Measurements from ENCODE around the gene GNAQ.
A peak's percentile ranks its signal among the peaks of the same experiment; 100 is the strongest.

GNAQ gene

DNA sequence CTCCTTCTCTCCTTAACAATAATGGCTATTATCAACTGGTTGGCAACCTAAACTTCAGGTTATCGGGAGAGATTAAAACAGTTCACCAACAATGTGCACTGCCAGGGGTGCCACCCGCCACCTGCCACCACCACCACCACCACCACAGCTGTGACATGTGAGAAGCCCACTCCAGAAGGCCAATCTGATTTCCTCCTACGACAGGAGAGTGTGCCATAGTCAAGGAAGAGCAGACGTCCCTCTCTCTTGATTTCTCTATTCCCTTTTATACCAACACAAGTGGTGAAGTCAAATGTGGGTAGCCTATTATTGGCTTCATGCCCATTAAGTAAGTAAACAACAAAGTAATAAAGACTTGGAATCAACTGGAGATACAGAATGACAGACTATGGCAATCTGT lies 22.4 kb downstream of the GNAQ start:
- DNase-seq (ENCODE audit: low read depth in 1 of 2, low spot score in 1 of 2) = no peak
- no peak for TF ChIP-seq JUND (IDR thresholded peaks at IDR 0.05; ENCODE audit: low read depth)
- in situ Hi-C loops (cut with HindIII; ENCODE audit: low pct_unique_long_range_greater_than_20kb, low sequenced_read_pairs) = no loop called here

DNA sequence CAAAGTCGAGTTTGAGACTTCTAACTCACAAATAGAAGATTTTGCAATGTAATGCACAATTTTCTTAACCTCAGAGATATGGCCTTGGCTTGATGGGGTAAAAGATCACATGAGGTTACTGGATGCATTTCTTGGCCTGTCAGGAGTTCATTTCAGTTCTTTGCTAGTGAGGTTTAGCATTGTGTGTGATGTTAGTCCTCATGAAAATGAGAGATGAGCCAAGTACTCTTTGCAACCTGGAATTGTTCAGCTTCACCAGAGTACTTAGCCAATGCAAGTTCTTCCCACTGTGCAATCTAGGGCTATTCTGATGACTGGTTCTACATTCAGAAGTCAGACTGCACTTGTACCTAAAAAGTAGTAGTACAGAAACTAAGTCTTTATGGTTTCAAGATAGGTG lies 24.9 kb downstream of the GNAQ start:
- DNase-seq (ENCODE audit: low read depth in 1 of 2, low spot score in 1 of 2) = no peak
- in situ Hi-C loops (cut with HindIII; ENCODE audit: low pct_unique_long_range_greater_than_20kb, low sequenced_read_pairs) = no loop called here
- no peak for TF ChIP-seq JUND (IDR thresholded peaks at IDR 0.05; ENCODE audit: low read depth)

DNA sequence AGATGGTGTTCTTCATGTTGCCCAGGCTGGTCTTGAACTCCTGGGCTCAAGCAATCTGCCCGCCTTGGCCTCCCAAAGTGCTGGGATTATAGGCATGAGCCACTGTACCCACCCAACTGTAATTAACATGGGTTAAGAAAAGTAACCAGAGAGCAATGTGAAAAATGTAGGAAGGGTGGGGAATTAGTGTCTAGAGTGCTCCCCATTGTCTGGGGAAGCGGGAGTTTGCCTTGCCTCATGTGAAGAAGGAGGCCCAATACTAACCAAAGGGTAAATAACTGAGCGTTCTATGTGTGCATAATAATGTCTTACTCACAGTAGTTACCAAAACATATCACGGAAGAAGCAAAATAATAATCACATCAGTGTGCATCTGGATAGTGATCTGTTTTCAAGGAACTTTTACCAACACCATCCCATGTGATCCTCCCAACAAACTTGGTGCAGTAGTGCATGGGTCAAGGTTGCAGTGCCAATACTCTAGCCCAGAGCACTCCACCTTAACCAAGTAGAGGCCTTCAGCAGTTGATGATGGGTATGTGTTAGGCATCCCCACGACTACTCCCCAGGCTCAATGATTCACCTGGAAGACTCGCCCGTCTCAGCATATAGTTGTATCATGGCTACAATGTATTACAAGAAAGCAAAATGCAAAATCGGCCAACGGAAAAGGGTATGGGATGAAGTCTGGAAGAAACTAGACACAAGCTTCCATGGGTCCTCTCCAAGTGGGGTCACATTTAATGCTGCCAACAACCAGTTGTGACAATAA lies 26.2 kb downstream of the GNAQ start:
- TF ChIP-seq JUND (IDR thresholded peaks at IDR 0.05; ENCODE audit: low read depth) = no peak
- in situ Hi-C loops (cut with HindIII; ENCODE audit: low pct_unique_long_range_greater_than_20kb, low sequenced_read_pairs) = no loop called here
- DNase-seq (ENCODE audit: low read depth in 1 of 2, low spot score in 1 of 2) = no peak

DNA sequence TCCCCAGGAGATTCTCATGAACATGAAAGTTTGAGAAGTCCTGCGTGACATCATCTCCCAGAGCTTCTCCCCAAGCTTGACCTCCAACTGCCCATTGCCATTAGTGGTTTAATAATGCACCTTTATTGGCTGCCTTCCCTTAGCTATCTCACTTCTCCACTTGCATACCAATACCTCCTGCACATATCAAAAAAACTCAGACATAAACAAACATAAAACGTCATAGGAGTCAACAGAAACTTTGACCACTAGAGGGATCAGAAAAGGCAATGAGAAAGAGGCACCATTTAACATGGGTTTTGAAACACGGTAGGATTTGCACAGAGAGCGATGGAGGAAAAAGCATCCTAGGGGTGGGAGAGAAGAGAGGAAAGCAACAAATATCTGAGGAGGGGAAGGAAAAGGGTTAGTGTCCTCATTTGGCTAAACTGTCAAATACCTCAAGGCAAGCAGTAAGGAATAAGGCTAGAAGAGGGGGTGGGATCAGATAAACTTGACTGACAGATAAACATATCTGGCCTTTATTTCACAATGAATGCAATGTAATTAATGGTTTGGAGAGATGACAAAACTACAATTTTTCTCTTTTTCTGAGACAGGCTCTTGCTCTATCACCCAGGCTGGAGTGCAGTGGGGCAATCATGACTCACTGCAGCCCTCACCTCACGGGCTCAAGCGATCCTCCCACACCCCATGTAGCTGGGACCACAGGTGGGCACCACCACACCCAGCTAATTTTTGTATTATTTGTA lies 27.0 kb downstream of the GNAQ start:
- in situ Hi-C loops (cut with HindIII; ENCODE audit: low pct_unique_long_range_greater_than_20kb, low sequenced_read_pairs) = no loop called here
- TF ChIP-seq JUND (IDR thresholded peaks at IDR 0.05; ENCODE audit: low read depth) = no peak
- peak in 1 of 2 experiments; percentile 27 for DNase-seq (ENCODE audit: low read depth in 1 of 2, low spot score in 1 of 2)

DNA sequence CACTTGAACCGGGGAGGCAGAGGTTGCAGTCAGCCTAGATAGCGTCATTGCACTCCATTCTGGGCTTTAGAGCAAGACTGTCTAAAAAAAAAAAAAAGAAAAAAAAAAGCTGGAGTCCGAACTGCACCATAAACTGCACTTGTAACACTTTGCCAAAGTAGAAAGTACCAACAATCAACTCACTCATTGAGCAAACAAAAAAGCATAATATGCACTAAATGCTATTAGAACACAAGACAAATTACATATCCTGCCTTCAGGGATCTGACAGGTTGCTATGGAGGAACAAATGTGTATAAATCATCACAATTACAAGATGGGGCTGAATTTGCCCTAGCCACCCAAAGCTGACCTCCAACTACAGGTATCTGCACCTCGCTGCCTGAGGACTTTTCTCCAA lies 27.9 kb downstream of the GNAQ start:
- DNase-seq (ENCODE audit: low read depth in 1 of 2, low spot score in 1 of 2) = no peak
- in situ Hi-C loops (cut with HindIII; ENCODE audit: low pct_unique_long_range_greater_than_20kb, low sequenced_read_pairs) = no loop called here
- no peak for TF ChIP-seq JUND (IDR thresholded peaks at IDR 0.05; ENCODE audit: low read depth)

DNA sequence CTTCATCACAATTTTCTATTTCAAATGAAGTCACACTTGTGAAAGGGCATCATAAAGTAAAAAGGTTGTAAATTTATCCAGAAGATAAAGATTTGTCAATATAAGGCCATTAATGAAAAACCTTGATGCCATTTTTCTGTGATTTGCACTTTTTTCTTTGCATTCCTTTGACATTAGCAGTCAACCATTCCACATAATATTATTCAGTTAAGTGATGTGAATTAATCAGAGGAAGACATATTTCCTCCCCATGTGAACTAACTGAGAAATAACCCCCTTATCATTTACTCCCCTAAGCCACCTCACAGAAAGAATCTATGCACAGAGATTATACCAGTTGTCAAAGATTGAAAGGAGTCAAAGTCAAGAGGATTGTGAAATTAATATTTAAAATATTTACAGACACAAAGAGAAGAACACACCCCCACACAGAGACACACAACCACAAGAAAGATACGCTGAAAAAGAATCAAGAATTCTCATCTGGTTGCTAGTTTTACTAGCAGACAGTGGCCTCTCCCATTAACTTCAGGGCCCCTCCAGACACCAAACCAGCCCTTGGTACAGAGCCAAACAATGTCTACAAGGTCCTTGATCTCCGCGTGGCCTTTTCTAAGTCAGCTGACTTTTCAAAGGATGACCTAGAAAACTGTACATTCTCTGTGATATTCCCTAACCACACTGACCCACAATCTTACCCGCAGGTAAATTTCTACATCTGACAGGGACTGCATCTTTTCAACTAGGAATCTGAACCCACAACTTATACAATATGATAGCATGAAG lies 29.5 kb downstream of the GNAQ start:
- DNase-seq (ENCODE audit: low read depth in 1 of 2, low spot score in 1 of 2) = no peak
- TF ChIP-seq JUND (IDR thresholded peaks at IDR 0.05; ENCODE audit: low read depth) = no peak
- in situ Hi-C loops (cut with HindIII; ENCODE audit: low pct_unique_long_range_greater_than_20kb, low sequenced_read_pairs) = no loop called here

DNA sequence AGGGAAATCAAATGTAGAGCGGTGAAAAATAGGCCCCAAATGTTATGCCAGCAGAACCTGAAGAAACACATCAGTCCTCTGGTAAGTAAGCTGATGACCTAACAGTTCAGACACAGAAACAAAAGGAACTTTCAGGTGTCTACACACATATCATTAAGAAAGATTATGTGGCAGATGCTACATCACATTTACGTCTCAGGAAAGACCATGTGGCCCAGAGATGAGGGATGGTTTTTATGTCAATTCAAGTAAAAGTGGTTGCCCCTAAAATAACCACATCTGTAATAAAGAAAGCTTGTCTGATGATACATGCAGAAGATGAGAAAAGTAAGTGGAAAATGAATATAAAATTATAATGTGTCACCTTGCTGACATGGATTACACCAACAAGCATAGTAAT lies 31.4 kb downstream of the GNAQ start:
- no peak for TF ChIP-seq JUND (IDR thresholded peaks at IDR 0.05; ENCODE audit: low read depth)
- in situ Hi-C loops (cut with HindIII; ENCODE audit: low pct_unique_long_range_greater_than_20kb, low sequenced_read_pairs) = no loop called here

DNA sequence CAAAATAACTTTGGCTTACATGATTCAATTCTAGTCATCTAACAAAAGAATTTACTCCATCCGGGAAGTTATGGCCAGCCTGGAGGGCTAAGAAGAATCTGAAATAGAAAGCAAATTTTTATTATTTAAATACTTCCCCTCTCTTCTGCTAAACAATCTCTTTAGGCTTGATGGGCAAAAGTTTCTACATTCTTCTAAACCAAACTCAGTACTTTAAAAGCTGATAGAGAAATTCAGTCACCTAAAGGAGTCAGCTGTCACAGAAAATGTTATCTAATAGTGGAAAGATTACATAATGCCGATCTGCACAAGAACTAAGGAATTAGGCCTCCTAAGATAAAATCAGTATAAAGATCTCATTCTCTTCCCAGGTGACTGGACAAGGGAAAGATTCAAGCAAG lies 32.4 kb downstream of the GNAQ start:
- TF ChIP-seq JUND (IDR thresholded peaks at IDR 0.05; ENCODE audit: low read depth) = no peak
- DNase-seq (ENCODE audit: low read depth in 1 of 2, low spot score in 1 of 2) = no peak
- in situ Hi-C loops (cut with HindIII; ENCODE audit: low pct_unique_long_range_greater_than_20kb, low sequenced_read_pairs) = no loop called here

More for the DNA sequence above, 31.4 kb downstream of the GNAQ start:
- no peak for DNase-seq (ENCODE audit: low read depth in 1 of 2, low spot score in 1 of 2)

DNA sequence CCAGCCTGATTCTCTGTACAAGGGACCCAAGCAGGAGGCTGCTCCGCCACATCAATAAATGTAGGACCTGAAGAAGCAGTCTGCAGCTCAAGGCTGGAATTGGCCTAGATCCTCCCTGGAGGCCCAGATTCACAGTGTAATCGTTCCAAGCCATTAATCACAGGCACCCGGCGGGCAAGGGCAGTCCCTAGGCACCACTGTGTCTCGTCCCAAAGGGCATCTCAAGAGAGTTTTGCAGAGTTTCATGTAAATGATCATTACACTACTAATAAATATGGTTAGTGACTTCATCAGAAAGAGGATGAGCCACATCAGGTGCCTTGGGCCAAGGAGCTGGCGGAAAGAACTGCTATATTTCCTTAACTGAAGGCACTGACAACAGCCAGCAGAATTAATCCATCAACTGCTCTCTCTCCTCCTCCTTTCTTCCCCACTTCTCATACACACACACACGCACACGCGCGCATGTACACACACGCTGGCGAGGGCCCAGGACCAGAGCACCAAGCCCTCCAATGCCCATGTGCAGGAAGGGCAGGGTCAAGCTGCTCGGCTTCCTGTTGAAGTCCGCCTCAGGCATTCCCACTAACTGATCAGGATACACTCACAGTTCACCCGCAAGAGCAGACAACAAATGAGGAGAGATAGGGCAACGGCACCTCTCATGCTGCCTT lies 33.9 kb downstream of the GNAQ start:
- in situ Hi-C loops (cut with HindIII; ENCODE audit: low pct_unique_long_range_greater_than_20kb, low sequenced_read_pairs) = no loop called here
- no peak for DNase-seq (ENCODE audit: low read depth in 1 of 2, low spot score in 1 of 2)
- TF ChIP-seq JUND (IDR thresholded peaks at IDR 0.05; ENCODE audit: low read depth) = no peak

DNA sequence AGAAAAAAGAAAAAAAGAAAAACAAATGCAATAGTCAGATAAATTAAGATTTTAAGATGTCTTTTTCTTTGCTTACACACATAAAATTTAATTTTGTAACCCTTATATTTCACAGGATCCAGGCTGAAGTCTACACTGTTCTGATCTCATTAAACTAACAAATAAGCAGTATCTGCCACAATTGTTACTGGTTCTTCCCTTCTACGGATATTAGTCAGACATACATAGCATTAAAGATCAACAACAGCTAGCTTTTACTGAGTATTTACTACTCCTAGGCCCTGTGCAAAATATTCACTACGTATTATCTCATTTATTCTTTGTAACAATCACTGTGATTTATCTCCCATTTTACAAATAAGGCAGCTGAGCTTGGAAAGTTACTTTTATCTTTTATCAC lies 34.9 kb downstream of the GNAQ start:
- in situ Hi-C loops (cut with HindIII; ENCODE audit: low pct_unique_long_range_greater_than_20kb, low sequenced_read_pairs) = no loop called here
- no peak for TF ChIP-seq JUND (IDR thresholded peaks at IDR 0.05; ENCODE audit: low read depth)
- no peak for DNase-seq (ENCODE audit: low read depth in 1 of 2, low spot score in 1 of 2)

DNA sequence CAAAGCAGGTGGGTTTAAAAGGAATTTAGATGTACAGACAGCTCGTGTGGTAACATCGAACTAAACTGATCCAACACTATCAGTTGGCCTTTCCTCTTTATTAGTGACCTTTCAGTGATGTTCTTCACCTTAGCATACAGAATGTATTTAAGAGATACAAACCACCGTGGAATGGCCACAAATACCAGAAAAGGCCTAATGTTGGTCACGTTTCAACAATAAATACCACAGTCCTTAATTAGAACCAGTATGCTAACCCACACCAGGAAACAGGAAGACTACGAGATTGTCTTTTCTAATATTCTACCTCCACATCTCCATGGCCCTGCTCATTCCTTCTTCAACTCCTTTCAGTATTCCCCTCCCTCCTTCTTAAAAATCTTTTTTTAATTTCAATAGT lies 40.4 kb downstream of the GNAQ start:
- no peak for TF ChIP-seq JUND (IDR thresholded peaks at IDR 0.05; ENCODE audit: low read depth)
- in situ Hi-C loops (cut with HindIII; ENCODE audit: low pct_unique_long_range_greater_than_20kb, low sequenced_read_pairs) = no loop called here
- DNase-seq (ENCODE audit: low read depth in 1 of 2, low spot score in 1 of 2) = no peak

DNA sequence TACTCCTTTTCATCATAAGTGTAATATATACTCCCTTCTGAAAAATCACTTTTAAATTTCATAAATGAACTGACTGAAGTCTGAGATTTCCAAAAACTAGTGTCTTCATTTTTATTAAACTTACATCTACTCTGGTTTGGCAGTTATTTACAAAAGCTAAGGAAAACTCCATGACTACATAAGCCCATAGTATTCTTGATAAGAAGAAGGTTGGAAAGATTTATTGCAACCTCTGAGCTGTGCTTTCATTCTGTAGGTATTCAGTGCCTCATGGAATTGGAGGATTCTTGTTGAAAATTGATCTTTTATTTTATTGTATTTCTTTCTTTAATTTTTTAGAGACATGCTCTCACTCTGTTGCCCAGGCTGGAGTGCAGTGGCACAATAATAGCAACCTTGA lies 41.7 kb downstream of the GNAQ start:
- TF ChIP-seq JUND (IDR thresholded peaks at IDR 0.05; ENCODE audit: low read depth) = no peak
- DNase-seq (ENCODE audit: low read depth in 1 of 2, low spot score in 1 of 2) = no peak
- in situ Hi-C loops (cut with HindIII; ENCODE audit: low pct_unique_long_range_greater_than_20kb, low sequenced_read_pairs) = no loop called here
